Stimulated activated CD4-positive, alpha-beta T cell treated with anti-CD3 and anti-CD28 coated beads, Interleukin-2, amount 100 ng/mL, for 4 hours (primary cell): ENCODE measurements around the gene DPP4.

ENCODE experiments used
- DNase-seq: peaks from one replicate; pipeline ENCODE4 v3.0.0-alpha.2; 2020; ENCODE audit warnings: low read depth

The DPP4 gene

DNA sequence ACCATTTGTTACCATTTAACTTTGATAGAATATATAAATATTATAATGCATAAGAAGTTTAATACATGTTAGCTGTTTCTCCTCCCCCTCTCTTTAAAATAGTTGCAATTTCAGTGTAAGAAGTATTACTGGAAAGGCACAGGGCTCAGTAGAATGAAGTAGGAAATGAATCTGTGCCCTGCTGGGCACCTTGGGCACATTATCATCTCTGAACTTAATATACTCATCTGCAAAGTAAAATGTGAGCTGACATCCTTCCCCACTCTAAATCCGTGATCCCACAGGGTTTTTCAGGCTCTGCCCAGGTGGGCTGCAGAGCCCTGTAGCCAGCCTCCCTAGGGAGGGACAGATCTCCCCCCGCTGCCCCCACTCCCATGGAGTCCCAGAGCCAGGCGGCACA is 56.8 kb downstream of the DPP4 start:
- DNase-seq = no peak

DNA sequence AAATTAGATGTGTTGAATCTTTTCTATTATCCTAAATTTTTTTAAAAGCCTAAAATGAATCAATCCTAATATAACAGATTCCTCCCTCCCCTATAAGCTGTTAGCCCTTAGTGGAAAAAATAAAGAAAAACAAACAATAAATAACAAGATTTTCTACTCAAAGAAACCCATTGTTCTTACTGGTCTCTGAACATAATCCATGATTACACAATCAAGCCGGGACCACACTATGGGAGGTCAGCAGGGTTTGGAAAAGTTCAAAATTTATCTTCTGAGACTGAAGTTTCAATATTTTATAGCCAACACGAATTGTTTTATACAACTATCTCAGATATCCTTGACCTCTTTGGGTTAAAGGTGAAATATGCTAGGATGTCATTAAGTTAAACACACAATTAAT is 57.9 kb downstream of the DPP4 start:
- no peak for DNase-seq

DNA sequence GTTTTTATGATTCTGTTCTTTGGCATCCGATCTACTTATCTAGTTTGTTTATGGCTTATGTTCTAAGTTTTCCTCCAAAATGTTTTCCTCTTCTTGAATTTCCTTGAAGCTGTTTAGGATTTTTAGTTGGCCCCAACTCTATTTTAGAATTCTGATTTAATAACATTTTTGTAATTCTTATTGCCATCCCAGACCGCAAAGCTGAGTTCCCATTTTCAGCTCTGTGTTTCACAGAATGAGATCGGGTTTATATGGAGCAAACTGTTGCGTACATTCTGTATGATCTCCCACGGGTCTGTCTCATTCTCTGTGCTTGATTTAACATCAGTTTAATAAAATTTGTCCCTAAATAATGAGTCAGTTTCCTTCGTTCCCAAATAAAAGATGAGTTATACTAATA is 59.3 kb downstream of the DPP4 start:
- no peak for DNase-seq

DNA sequence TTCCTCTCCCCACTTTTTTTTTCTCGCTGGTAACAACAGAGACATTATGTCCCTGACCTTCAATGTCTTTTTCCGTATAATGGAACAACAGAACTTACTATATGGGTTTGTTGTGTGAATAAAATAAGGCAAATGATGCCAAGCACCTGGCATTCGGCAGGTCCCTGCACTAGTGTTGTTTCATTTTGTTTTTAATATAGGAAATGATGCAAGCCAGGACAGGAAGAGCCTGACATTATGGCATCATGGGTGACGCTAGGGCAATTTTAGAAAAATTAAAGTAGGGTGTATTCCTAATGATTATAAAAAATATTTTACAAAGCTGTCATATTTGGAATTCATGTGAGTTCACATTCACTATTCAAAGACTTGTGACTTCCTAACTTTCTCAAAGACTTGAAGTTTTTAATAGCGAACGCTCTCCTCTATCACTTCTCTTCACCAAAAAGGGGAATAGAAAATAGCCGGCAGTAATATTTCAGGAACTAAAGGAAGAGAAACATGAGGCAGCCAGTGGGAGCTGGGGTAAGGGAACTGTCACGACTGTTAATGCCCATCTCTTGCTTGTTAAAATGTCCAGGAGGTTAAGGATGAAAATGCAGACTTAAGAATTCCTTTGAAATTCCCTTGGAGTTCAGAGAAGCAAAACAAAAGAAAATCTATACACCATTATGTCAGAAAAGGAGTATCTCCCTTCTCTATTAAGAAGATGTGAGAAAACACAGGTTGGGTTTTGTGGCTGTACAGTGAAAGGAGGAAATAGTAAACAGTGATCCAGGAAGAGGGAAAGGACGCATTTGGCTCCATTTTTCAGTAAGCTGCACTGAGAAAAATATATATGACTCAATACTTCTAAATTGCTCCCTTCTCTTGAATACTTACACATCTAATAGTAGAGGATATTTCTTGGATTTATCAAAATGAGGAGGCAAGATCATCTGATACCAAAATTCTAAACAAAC is 60.2 kb downstream of the DPP4 start:
- DNase-seq = no peak

DNA sequence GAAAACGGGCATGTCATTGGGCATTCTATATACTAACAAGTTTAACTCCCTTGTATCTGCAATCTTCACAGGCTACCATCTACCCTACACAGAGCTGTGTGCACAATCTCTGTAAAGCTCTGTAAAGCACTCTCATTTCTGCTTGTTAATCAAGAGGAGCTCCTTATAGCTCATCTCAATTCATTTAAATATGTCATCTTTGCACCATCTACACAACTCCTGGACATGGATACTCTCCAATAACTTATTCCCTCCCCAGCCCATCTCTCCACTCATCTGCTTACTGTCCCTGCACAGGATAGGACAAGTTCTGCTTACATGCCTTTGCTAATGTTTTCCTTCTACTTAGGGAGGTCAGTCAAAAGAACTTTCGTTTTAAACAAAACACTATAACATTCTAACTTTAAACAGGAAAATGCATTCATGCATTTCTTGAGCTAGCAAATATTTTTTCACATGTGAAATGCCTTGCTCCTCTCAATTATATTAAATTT is 61.4 kb downstream of the DPP4 start:
- no peak for DNase-seq

DNA sequence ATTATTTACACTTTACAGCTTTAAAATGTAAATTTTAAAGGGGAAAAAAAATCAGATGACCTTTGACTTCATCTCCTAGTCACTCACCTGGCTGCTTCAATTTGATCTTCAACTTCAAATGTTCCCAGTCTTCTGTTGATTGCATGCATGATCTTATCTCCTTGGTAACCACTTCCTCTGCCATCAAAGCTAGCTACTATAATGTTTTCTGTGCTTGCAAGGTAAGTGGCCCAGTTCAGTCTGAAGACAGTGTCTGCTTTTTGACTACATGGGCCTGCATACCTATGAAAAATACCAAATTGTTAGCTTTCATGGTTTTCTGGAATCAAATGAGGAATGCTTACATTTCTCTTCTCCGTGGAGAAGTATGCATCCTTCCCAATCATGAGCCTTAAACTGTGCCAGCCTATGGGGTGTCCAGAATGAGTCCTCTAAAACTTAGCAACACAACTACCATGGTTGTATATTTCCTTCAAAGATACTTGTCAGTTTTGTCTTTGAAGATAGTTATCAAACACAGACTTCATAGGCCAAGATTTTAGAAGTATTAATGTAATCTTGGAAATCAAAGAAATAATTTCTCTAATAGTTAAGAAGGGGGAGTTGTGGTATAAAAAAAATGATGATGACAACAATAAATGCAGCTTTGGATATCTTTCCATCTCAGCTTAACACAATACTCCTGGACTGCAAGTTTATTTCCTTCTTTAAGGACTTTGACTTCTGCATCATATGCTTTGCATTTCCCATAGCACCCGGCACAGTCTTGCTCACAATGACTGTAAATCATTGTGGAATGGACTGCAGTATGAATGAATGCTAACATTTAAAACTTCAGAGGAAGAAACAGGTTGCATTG is 62.1 kb downstream of the DPP4 start:
- no peak for DNase-seq

DNA sequence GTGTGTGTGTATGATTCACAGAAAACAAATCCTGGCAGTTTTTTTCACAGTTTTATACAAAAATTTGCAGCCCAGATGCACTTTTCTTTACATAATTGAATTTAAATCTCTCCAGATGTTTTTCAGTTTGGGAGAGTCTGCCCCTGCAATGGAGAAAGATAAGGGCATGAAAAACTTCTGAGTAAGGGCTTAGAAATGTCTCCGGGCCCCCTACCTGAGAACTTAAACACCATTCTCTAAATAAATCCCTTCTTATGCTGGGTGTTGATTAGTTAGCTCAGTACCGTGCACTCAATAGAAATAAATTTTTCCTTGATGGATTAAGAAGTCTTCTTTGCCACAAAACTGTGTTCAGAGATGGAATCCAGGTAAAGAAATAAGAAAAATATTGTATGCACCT is 64.5 kb downstream of the DPP4 start:
- no peak for DNase-seq

DNA sequence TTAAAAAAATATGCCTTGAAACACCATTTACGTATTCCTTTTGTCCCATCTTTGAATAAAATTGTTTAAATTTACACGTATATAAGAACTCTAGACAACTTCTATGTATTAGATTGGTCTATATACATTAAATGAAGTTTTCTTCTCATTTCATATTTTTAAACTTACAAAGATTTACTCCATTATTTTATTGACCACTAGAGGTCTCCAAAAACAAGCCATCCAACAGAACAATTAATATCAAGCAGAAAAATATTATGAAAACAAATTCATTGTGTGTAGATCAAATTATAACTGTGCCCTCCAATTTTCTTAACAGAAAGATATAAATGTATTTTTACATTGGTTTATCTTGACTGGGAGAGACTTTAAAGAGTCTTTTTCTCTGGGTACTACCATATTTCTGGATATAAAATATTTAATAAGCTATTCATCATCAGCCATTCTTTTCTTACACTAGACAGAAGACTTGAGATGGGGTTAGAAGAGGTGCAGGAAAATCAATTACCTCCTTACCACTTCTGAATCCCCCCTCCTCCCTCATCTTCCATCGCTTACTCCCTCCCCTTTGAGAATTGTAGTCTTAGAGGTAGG is 66.5 kb downstream of the DPP4 start:
- DNase-seq = no peak

DNA sequence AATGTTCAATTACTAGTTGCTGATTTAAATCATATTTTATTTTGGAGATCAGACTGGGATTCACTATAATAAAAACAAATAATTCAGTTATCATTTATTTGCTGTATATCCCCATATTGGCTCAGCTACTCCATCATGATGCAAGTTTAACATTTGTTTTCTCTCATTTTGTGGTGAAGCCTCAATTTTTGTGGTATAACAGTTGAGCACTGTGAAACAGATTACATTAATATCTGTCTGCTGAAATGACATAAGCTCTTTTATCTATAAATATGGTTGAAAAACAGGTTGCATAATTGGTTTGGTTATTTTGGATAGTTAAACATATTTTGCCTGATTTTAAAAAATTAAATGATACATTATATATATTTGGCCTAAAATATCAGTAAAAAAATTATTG is 67.7 kb downstream of the DPP4 start:
- DNase-seq = no peak

DNA sequence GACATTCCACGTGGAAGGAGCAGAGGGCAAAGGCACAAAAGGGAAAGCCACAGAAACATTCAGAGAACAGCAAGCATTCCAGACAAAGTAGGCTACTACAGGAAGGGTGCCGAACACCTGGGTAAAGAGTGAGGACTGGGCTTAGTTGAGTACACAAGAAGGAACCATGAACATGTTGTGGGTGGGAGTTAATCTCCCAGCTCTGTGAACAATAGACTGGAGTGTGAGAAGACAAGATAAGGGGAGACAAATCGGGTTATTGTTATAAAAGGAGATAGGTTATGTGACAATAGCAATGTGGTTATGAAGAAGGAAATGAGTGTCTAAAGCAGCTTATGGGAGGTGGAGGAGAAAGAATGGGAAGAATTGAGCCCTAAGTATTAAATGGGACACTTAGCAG is 70.0 kb downstream of the DPP4 start:
- no peak for DNase-seq

DNA sequence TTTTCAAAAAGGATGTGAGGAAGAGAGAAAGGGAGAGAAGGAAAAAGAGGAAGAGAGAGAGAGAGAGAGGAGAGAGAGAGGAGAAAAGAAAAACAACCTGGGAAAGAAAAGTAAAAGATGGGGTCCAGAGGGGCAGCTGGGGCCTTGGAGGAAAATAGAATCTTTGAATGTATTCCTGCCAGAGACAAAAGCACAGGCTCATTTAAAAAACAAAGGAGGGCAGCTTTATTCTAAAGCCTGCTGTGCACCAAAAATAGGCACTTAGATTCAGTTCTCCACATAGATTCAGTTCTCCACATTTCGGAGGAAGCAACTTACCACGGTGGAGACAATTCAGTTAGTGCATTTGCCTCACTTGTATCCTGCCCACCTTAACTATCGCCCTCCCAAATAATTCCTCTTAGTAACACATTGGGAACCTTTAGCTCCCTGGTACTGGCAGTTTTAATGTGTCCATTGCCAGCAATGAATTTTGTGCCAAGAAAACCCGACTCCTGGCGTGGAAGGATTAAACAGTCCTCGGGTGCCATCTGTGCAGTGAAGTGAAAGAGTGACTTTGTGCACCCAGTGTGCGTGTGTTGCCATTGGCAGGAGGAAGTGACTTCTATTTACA is 71.3 kb downstream of the DPP4 start:
- DNase-seq = no peak

DNA sequence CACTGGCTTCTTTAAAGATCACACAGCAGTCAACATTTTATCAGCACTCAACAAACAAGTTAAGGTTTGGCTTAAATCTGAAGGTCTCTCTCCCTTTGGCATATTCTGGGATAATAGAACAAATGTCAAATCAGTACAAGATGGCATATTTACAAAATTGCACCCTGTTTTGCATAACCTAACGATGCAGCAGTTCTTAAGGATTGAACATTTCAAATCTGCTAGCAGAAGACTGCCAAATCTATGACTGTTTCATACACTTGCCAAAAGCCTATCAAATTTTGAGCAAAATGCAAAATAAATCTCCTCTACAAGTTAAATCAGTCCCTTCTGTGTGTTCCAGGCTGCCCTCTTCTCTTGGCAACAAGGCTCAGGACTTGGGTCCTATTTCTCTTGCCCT is 73.6 kb downstream of the DPP4 start:
- DNase-seq = no peak

DNA sequence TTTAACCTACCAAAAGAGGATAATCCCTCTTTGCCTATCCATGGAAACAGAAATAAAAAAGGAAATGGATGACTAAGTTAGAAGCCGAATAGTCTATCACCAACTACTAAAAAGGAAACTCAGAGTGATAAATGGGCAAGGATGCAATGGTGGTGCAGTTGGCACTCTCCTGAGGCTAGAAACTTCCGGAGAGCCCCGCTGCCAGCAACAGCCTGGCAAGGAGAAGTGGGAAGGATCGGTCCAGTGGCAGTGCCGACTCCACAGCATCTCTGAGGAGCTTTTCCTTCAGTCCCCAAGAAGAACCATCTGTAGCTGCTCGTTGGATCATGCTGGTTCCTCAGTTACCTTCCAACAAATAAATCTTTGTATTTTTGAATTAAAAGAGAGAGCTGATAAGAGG is 74.7 kb downstream of the DPP4 start:
- DNase-seq = no peak

DNA sequence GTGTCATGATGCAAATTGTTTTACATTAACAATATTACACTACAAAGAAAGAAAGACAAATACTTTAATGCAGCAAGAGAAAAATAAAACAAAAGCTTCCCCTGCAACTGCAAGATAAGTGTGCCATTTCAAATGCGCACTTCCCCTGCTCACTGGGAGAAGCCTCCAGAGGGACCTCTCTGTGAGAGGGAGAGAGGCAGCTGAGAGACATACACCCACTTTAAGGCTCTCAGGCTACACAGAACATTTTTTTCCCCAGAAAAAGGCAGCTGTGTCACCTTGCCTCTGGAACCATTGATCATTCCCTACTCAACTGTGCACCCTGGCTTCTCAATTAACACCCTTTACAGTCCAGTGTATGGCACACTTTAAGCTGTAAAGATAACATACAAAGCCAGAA is 75.2 kb downstream of the DPP4 start:
- no peak for DNase-seq

DNA sequence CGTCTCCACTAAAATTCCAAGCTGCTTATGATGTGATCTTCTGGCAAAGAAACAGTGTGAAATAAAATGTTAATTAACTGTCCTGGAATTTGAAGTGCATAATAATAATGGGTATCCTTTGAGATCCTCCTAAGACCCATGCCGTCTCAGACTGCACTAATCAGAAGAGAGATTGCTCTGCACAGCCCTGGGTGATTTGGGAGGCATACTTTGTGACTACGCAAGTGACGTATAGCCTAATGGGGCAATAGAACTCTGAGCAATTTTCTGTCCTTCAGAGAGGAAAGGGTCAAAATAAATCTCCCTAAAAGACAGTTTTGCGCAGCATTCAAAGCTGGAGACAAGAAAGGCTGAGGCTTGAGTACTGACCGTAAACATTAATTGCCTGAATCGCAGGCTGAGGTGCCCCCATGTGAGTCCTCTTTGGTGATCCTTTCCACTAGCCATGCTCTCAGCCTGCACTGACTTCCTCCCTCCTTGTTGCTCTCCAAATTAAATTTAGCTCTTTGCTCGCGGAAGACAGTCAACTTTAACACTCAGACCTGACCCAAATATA is 76.0 kb downstream of the DPP4 start:
- no peak for DNase-seq

DNA sequence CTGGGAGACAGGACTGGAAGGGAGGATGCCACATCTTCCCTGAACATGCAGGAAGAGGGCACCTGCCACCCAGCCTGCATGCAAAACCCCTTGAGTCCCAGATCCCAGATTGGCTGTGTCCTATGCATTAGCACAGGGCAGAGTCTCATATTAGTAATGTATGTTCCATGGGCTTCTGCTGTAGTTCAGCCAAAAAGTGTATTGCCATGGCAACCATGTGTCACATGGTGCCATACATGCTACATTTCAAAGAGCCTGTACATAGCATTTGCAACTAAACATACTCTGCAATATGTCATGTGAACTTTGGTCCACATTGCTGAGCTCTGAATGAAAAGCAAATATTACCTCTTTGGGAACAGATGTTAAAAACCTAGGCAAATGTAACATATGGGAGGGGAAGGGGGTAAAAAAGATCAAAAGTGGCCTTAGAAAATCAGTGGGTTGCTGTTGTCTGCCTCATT is 78.4 kb downstream of the DPP4 start:
- no peak for DNase-seq

DNA sequence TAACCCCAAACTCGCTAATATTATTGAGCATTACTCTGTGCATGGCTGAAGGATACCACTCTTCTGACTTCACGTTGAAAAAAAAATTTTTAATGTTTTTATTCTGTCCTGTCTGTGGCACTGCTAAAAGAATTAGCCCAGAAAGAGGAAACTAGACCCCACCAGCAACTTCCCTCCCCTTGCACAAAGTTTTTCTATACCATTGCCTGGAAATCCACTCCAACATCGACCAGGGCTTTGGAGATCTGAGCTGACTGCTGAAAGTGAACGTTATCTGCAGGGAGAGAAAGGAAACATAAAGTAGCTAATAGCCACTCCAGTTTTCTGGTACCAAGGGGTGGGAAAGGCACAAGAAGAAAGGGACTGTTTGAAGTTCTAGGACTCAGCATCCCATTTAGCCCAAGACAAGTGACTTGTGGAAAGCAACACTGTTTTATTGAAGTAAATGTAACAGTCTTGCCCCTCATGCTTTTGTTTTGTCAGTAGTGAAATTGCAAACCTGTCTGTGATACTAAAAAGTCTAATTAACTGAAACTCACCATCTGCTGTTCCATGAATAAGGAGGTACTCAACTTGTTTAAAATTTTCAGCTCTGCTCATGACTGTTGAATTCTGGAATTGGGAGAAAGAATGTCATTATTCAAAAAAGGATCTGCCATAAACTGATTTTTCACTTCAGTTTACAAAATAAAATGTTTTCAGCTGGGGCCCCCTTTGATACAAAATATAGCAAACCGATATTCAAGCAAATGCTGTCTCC is 79.1 kb downstream of the DPP4 start:
- no peak for DNase-seq

DNA sequence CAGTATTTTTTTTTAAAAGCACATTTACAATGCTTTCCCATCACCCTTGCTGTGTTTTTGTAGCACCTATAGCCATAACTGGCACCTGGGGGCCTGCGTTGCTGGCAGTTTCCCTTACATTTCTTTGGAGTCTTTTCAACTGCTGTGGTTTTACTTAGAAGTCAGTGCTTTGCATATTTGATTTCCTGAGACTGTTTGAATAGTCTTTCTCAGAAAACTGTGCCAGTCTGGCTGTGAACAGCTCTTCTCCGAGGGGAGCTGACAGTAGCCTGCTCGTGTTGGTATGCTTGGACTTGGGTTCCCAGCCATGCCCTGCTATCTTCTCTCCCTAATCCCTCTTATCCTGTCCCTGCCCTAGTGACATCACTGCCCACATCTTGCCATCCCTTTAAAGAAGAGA is 81.5 kb downstream of the DPP4 start:
- DNase-seq = peak; percentile 32

DNA sequence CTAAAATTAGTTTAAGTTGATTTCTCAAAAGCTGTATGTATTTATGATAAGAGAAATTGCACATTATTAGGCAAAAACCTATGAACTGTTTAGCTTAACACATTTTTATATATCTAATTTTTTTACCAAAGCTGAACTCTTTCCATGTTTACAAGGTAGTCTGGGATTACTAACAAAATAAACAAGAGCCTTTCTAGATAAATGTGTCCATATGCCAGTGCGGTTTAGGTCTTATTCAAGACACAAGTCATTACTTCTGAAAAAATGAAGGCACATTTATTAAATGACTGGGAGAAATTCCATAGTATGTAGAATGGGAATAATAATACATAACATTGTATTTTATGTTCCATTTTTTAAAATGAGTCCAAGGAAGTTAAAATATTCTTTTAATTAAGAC is 82.0 kb downstream of the DPP4 start:
- DNase-seq = no peak

DNA sequence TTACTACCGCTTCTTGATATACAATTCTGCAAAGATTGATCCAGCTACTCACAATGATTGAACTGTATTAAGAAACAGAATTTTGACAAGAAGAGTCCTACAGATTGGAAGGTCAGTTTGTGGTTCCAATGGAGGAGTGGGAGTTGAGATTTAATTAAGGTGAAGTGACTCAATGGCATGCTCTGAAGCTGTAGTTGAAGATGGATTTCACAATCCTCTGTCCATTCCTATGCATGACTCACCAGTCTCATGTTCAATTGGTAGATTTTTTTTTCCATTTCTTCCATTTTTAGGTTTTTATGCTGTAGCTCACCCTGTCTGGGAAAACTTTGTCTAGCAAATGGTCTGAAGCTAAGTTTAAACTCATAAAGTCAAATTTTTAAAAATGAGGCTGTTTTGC is 83.3 kb downstream of the DPP4 start:
- no peak for DNase-seq

DNA sequence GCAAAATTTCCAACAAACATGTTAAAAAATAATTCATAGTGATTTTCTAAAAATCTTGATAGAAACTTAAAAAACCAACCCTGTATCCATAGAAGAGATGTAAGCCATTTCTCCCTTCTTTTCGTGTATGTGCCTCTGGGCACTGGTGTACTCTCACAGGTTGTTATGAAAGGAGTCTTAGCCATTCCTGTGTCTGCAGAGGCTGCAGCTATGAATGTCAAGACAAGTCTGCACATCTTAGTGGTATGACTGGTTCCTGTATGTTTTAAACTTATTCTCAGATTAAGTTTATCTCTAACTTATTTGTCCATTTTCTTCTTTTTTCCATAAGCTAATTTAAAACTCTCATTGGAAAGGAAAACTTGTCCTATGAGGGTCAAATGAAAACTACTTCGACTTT is 84.0 kb downstream of the DPP4 start:
- DNase-seq = no peak
